Activated naive CD8-positive, alpha-beta T cell treated with anti-CD3 and anti-CD28 coated beads, Interleukin-2, amount 10 ng/mL, durations not matched to agents 7 days and 5 days (primary cell): ENCODE results near the gene CDC14B. TPM values are rescaled to one million over a fixed set of nuclear protein-coding genes. Genes with fewer than 3 reads are reported as not detected.
"Not testable (repeated sequence)": the region's sequence is repeated elsewhere in the genome, so short reads cannot be mapped to it uniquely, and the experiment has no call there.

ENCODE experiments used
- ATAC-seq: fragments of 150-1000 bp; cut with Tn5 transposase; one replicate; pipeline ENCODE4 v1.10.0; 2021; ENCODE audit warnings: low read depth, moderate library complexity
- POLR2A ChIA-PET: fragments of 350-600 bp; sonication (Branson Sonifier 250); formaldehyde crosslinking; loops from one replicate; lab custom pipeline; 2021; ENCODE audit warnings: antibody characterized with exemption; lab: Charles Lee
- DNase-seq: peaks from one replicate; pipeline ENCODE4 v3.0.0; 2021
- H3K27ac Mint-ChIP-seq: one replicate; pipeline ENCODE4 v1.8.0; 2022; ENCODE audit warnings: mild to moderate bottlenecking, mixed read lengths
- H3K27me3 Mint-ChIP-seq: one replicate; pipeline ENCODE4 v1.8.0; 2022; ENCODE audit warnings: mild to moderate bottlenecking, moderate library complexity, mixed read lengths
- H3K36me3 Mint-ChIP-seq: one replicate; pipeline ENCODE4 v1.8.0; 2021; ENCODE audit warnings: mild to moderate bottlenecking, mixed read lengths
- H3K4me1 Mint-ChIP-seq: one replicate; pipeline ENCODE4 v1.8.0; 2021; ENCODE audit warnings: mixed read lengths
- H3K4me3 Mint-ChIP-seq: one replicate; pipeline ENCODE4 v1.8.0; 2022; ENCODE audit warnings: mild to moderate bottlenecking, moderate library complexity, mixed read lengths
- H3K9me3 Mint-ChIP-seq: one replicate; pipeline ENCODE4 v1.8.0; 2021; ENCODE audit warnings: mixed read lengths
- total RNA-seq, 2 experiments: library from RNA; stranded (reverse); gene quantifications; one replicate each; pipeline ENCODE4 v1.2.3, GENCODE V29; 2021

Gene CDC14B
- total RNA-seq, 2 experiments from 2014 or later, result 4.9 to 6.4 TPM

DNA sequence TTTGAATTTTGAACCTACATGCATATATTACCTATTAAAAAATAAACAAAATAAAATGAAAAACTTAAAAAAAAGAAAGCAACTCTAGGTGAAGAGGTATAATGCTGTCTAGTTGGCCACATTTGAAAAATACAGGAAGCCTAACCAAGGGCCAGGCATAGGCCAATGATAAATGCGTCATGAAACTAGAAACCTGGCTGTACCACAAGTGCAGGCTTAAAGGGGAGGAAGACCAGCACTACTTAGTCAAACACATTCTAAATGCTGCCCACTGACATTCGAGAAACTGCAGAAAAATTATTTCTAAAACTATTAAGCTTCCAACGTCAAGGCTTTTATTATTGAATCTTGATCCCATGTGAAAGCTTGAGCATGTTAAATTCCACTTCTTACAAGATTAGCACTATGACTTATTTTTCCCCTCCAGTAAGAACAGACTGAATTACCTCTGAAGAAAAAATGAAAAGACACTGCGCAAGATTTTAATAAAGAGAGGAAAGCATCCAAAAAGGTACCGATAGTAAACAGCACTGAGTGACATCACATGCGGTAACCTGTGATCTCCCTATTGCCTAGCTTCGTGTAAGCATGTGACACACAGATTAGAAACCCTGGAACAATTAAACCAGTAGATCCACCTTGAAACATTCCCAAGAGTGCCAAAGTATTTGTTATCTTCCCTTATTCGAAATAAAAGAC lies 16.2 kb downstream of the CDC14B start:
- no peak for ATAC-seq
- no peak for DNase-seq
- Mint-ChIP-seq H3K27ac (no peak overlapping the region), H3K4me1 (peaks cover 1% of the 10 kb centered on the region), H3K27me3 (peaks cover 6% of the 10 kb centered on the region), H3K36me3 (no peaks in the 10 kb centered on the region), H3K4me3 (no peak overlapping the region), H3K9me3 (no peaks in the 10 kb centered on the region)
- POLR2A ChIA-PET, result interaction anchor here (0.6 kb wide), 1 partner anchor 438 kb away, joined by 3 read pairs; no protein-coding TSS in a partner anchor

DNA sequence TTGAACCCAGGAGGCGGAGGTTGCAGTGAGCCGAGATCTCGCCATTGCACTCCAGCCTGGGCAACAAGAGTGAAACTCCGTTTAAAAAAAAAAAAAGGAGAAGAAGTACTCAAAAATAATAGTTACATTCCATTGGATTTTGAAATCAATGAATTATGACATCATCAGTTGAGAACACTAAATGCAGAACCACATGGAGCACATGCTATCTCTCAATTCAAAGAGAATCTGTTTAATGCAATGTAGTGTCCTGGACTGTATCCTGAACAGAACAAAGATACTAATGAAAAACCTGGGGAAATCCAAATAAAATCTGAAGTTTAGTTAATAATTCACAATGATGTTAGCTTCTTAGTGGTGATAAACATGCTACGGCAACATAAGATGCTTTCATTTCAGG lies 20.3 kb downstream of the CDC14B start:
- ATAC-seq, result no peak
- Mint-ChIP-seq H3K27me3 (peaks cover 3% of the 10 kb centered on the region), H3K9me3 (no peaks in the 10 kb centered on the region), H3K27ac (no peak overlapping the region), H3K36me3 (no peaks in the 10 kb centered on the region), H3K4me3 (no peak overlapping the region), H3K4me1 (no peaks in the 10 kb centered on the region)
- POLR2A ChIA-PET, result no interaction called here
- DNase-seq, result no peak

DNA sequence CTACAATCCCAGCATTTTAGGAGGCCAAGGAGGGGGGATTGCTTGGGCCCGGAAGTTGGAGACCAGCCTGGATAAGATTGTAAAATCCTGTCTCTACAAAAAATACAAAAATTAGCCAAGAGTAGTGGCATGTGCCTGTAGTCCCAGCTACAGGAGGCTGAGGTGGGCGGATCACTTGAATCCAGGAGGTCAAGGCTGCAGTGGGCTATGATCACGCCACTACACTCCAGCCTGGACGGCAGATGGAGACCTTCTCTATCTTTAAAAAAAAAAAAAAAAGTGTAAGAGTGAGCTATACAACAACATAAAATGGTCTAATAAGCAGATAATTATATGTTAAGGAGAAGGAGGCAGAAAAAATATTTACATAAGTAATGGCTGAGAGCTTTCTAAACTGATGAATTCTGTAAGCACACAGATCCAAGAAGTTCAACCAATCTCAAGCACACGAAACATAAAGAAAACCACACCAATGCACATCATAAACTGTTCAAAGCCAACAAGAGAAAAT lies 23.0 kb downstream of the CDC14B start:
- H3K27ac Mint-ChIP-seq, result no peak overlapping the region
- no peaks in the 10 kb centered on the region for H3K4me1 Mint-ChIP-seq
- peaks cover 9% of the 10 kb centered on the region for H3K27me3 Mint-ChIP-seq
- no peaks in the 10 kb centered on the region for H3K36me3 Mint-ChIP-seq
- POLR2A ChIA-PET, result no interaction called here
- no peak for ATAC-seq
- H3K9me3 Mint-ChIP-seq, result no peaks in the 10 kb centered on the region
- DNase-seq, result no peak
- no peak overlapping the region for H3K4me3 Mint-ChIP-seq

DNA sequence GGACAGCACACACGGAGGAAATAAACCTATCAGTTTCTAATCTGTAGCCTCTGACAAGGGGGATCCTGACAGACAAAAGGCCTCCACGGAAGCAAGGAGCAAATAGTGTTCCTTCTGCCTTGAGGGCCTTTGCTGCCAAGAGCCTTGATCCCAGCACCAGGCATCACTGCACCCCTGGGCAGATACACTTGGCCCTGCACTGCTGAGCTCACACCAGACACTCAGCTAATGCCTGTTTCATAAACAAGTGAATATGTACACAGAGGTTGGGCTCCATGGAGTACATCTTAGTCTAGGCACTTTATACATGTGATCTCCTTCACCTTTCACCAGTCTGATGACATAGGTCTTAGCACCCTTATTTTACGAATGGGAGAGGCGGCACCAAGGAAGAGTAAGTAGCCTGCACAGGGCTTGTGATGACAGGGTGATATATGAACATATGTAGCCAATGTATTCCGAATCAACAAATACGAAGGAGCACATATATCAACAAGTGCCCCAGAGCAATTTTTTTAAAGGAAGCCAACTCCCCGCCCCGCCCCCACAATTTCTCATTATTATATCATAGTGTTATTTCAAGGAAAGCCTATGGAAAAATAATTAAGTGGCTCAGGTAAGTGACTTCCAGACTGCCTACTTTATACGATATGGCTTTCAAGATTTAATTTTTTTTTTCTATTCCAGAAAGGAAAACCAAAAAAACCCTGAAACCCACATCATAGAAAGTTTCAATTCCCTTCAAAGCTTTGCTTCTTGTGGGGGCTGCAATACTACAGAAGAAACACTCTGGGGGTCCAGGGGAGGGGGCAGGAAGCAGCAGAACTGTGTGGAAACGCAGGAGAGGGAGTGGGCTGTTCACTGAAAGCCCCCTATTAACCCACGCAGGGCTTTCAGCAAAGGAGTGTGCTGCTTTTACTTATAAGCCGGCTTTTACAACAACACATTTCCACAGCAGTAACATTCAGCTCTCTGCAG lies 32.0 kb downstream of the CDC14B start:
- no peaks in the 10 kb centered on the region for H3K36me3 Mint-ChIP-seq
- ATAC-seq (no peak), DNase-seq (no peak)
- H3K27me3 Mint-ChIP-seq, result peaks cover 51% of the 10 kb centered on the region
- no peaks in the 10 kb centered on the region for H3K9me3 Mint-ChIP-seq
- H3K27ac Mint-ChIP-seq, result no peak overlapping the region
- H3K4me3 Mint-ChIP-seq, result no peak overlapping the region
- POLR2A ChIA-PET, result interaction anchor here (1.0 kb wide), 1 partner anchor 148 kb away, joined by 3 read pairs; no protein-coding TSS in a partner anchor
- peaks cover 4% of the 10 kb centered on the region for H3K4me1 Mint-ChIP-seq

DNA sequence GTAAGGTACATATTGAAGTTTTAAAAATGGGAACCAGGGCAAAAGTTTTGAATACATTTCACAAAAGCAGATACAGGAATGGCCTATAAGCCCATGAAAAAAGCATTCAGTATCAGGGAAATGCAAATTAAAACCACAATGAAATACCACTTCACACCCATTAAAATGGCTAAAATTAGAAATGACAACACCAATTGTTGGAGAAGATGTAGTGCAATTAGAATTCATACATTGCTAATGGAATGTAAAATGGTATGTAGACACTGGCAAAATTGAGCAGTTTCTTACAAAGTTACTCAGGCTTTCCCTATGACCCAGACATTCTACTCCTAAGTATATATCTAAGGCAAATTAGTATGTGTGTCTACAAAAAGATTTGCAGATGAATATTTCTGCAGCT lies 34.2 kb downstream of the CDC14B start:
- DNase-seq (no peak), ATAC-seq (no peak)
- peaks cover 4% of the 10 kb centered on the region for H3K4me1 Mint-ChIP-seq
- peaks cover 39% of the 10 kb centered on the region for H3K27me3 Mint-ChIP-seq
- no peak overlapping the region for H3K27ac Mint-ChIP-seq
- POLR2A ChIA-PET, result no interaction called here
- no peak overlapping the region for H3K4me3 Mint-ChIP-seq
- no peaks in the 10 kb centered on the region for H3K9me3 Mint-ChIP-seq
- no peaks in the 10 kb centered on the region for H3K36me3 Mint-ChIP-seq

- H3K9me3 Mint-ChIP-seq, POLR2A ChIA-PET, H3K27ac Mint-ChIP-seq, H3K4me1 Mint-ChIP-seq, H3K4me3 Mint-ChIP-seq, DNase-seq, ATAC-seq, H3K36me3 Mint-ChIP-seq: not testable (repeated sequence)
- peaks cover 29% of the 10 kb centered on the region for H3K27me3 Mint-ChIP-seq
Observed at GRCh38 chr9:96582199-96582598, 37.4 kb downstream of the CDC14B start.

DNA sequence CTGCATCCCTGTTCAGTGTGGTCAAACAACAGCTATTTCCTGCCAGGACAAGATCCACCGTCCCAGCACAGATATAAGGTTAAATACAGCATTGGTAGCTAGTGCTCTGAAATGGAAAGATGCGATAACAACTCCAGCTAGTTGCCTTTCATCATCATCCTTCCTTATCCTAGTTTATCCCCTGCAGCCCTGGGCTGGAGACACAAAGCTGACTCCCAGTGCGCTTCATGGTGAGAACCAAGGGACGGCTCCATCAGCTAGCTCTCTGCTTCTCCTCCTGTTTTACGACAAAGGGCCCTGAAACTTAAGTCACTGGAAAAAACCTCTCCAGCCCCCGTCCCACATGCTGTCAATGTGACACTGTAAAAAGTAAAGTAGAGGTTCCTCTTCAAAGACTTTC lies 37.9 kb downstream of the CDC14B start:
- H3K36me3 Mint-ChIP-seq, result no peaks in the 10 kb centered on the region
- DNase-seq (no peak), ATAC-seq (no peak)
- POLR2A ChIA-PET, result no interaction called here
- H3K27me3 Mint-ChIP-seq, result peaks cover 28% of the 10 kb centered on the region
- no peak overlapping the region for H3K4me3 Mint-ChIP-seq
- H3K4me1 Mint-ChIP-seq, result no peaks in the 10 kb centered on the region
- no peak overlapping the region for H3K27ac Mint-ChIP-seq
- no peaks in the 10 kb centered on the region for H3K9me3 Mint-ChIP-seq

DNA sequence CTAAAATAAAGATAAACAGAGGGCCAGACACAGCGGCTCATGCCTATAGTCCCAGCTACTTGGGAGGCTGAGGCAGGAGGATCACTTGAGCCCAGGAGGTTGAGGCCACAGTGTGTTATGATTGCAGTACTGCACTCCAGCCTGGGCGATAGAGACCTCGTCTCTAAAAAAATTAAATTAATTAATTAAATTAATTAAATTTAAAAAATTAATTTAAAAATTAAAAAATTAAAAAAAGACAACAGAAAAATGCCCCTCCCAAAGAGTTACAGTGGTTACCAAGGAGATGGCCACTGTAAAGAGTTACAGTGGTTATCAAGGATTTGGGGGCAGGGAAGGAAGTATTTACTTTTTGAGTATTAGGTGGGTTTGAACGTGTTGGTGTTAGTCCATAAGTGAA lies 38.3 kb downstream of the CDC14B start:
- POLR2A ChIA-PET, result no interaction called here
- Mint-ChIP-seq H3K4me1 (no peaks in the 10 kb centered on the region), H3K27me3 (peaks cover 23% of the 10 kb centered on the region), H3K36me3 (no peaks in the 10 kb centered on the region), H3K4me3 (no peak overlapping the region), H3K9me3 (no peaks in the 10 kb centered on the region), H3K27ac (no peak overlapping the region)
- ATAC-seq (no peak), DNase-seq (no peak)

GRCh38 chr9:96574931-96575351 lies 44.7 kb downstream of the CDC14B start:
- Mint-ChIP-seq H3K4me3 (no peak overlapping the region), H3K9me3 (no peaks in the 10 kb centered on the region), H3K4me1 (no peaks in the 10 kb centered on the region), H3K36me3 (no peaks in the 10 kb centered on the region), H3K27ac (no peak overlapping the region), H3K27me3 (peaks cover 23% of the 10 kb centered on the region)
- POLR2A ChIA-PET, result no interaction called here
- ATAC-seq (no peak), DNase-seq (no peak)

GRCh38 chr9:96574455-96574854 lies 45.2 kb downstream of the CDC14B start:
- POLR2A ChIA-PET, result no interaction called here
- ATAC-seq, result no peak
- no peak for DNase-seq
- Mint-ChIP-seq H3K4me1 (no peaks in the 10 kb centered on the region), H3K9me3 (no peaks in the 10 kb centered on the region), H3K36me3 (no peaks in the 10 kb centered on the region), H3K4me3 (no peak overlapping the region), H3K27ac (no peak overlapping the region), H3K27me3 (peaks cover 28% of the 10 kb centered on the region)

DNA sequence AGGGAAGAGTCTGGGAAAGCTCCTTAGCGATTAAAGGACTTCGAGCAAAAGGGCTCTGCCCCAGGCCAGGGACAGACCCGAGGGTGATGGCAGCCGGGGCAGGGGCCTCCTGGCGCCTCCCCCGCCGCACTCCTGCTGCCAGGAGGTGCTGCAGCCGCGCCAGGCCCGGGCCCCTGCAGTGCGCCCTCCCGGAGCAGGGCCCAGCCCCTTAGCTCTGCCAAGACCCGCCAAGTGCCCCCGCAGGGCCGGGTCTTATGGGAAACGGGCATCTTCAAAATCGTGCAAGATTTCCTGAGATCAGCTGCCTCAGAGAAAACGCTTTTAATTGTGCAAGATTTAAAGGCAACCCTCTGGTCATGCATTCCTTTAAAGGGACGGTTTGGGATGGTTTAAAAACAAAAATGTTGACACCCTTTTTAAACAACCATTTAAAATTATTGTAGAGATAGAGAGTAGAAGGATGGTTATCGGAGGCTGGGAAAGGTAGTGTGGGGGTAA lies 52.4 kb downstream of the CDC14B start:
- peaks cover 30% of the 10 kb centered on the region for H3K27me3 Mint-ChIP-seq
- H3K36me3 Mint-ChIP-seq, result no peaks in the 10 kb centered on the region
- POLR2A ChIA-PET, result interaction anchor here (1.4 kb wide), 1 partner anchor 168 kb away, joined by 5 read pairs; no protein-coding TSS in a partner anchor
- peaks cover 10% of the 10 kb centered on the region for H3K4me1 Mint-ChIP-seq
- peak overlapping the region; percentile 21 for H3K27ac Mint-ChIP-seq
- peak; percentile 63 for ATAC-seq
- H3K4me3 Mint-ChIP-seq, result peak overlapping the region; percentile 81
- DNase-seq, result no peak
- H3K9me3 Mint-ChIP-seq, result no peaks in the 10 kb centered on the region

GRCh38 chr9:96566498-96567202 lies 53.0 kb downstream of the CDC14B start:
- H3K4me3 Mint-ChIP-seq, result peak overlapping the region; percentile 81
- peak; percentile 80 for DNase-seq
- POLR2A ChIA-PET, result interaction anchor here (1.4 kb wide), 1 partner anchor 168 kb away, joined by 5 read pairs; no protein-coding TSS in a partner anchor
- no peaks in the 10 kb centered on the region for H3K9me3 Mint-ChIP-seq
- H3K27ac Mint-ChIP-seq, result peak overlapping the region; percentile 21
- H3K4me1 Mint-ChIP-seq, result peaks cover 10% of the 10 kb centered on the region
- peaks cover 27% of the 10 kb centered on the region for H3K27me3 Mint-ChIP-seq
- ATAC-seq, result peak; percentile 88
- H3K36me3 Mint-ChIP-seq, result no peaks in the 10 kb centered on the region
